Measurements from ENCODE around the gene RNF151.

Gene RNF151

GRCh38 chr16:1976951-1977874, 10.6 kb downstream of the RNF151 start:
- Mint-ChIP-seq H3K9me3 (ENCODE audit: low read depth) (no peaks in the 10 kb centered on the region), H3K27ac (no peak overlapping the region), H3K4me3 (no peak overlapping the region), H3K4me1 (ENCODE audit: low read depth) (peaks cover 10% of the 10 kb centered on the region), H3K36me3 (peaks cover 7% of the 10 kb centered on the region), H3K27me3 (no peaks in the 10 kb centered on the region)

- no peaks in the 10 kb centered on the region for H3K27me3 Mint-ChIP-seq
- H3K36me3 Mint-ChIP-seq = peaks cover 4% of the 10 kb centered on the region
- H3K9me3 Mint-ChIP-seq (ENCODE audit: low read depth) = no peaks in the 10 kb centered on the region
- no peak overlapping the region for H3K4me3 Mint-ChIP-seq
- peaks cover 10% of the 10 kb centered on the region for H3K4me1 Mint-ChIP-seq (ENCODE audit: low read depth)
- no peak overlapping the region for H3K27ac Mint-ChIP-seq
Measured at GRCh38 chr16:1977875-1978268, 11.2 kb downstream of the RNF151 start.

DNA sequence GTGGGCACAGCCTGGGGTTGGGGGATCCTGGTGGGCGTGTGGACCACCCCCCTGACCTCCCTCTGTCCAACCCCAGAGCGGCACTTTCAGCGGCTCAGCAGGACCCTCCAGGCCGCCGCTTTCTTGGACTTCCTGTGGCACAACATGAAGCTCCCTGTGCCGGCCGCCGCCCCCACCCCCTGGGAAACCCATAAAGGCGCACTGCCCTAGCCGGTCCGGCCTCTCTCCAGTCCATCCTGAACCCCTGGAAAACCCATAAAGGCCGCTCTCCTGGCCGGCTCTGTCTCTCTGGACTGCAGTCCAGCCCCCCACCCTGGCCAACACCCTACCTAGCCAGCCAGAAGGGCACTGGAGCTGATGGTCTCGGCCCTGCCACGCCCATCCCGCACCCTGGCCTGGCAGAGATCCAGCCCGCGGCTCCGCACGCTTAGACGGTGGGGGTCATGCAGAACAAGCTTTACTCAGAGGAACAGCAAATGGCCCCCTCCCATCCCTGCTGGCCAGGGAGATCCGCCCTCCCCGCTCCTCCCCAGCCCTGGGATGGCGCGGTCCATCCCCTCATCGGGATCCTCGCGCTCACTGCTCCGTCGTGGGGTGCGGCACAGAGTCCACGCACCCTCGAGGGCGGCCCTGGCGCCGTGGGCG, 11.9 kb downstream of the RNF151 start:
- Mint-ChIP-seq H3K4me1 (ENCODE audit: low read depth) (peaks cover 9% of the 10 kb centered on the region), H3K27me3 (no peaks in the 10 kb centered on the region), H3K4me3 (no peak overlapping the region), H3K9me3 (ENCODE audit: low read depth) (no peaks in the 10 kb centered on the region), H3K27ac (no peak overlapping the region), H3K36me3 (peaks cover 4% of the 10 kb centered on the region)

- no peak overlapping the region for H3K27ac Mint-ChIP-seq
- peaks cover 4% of the 10 kb centered on the region for H3K36me3 Mint-ChIP-seq
- H3K27me3 Mint-ChIP-seq = no peaks in the 10 kb centered on the region
- H3K4me1 Mint-ChIP-seq (ENCODE audit: low read depth) = peaks cover 9% of the 10 kb centered on the region
- H3K9me3 Mint-ChIP-seq (ENCODE audit: low read depth) = no peaks in the 10 kb centered on the region
- H3K4me3 Mint-ChIP-seq = no peak overlapping the region
Measured at GRCh38 chr16:1979271-1980029, 12.8 kb downstream of the RNF151 start.

- Mint-ChIP-seq H3K27me3 (no peaks in the 10 kb centered on the region), H3K36me3 (peaks cover 4% of the 10 kb centered on the region), H3K9me3 (ENCODE audit: low read depth) (no peaks in the 10 kb centered on the region), H3K4me1 (ENCODE audit: low read depth) (peaks cover 12% of the 10 kb centered on the region), H3K4me3 (no peak overlapping the region), H3K27ac (no peak overlapping the region)
Measured at GRCh38 chr16:1980030-1980769, 13.5 kb downstream of the RNF151 start.

DNA sequence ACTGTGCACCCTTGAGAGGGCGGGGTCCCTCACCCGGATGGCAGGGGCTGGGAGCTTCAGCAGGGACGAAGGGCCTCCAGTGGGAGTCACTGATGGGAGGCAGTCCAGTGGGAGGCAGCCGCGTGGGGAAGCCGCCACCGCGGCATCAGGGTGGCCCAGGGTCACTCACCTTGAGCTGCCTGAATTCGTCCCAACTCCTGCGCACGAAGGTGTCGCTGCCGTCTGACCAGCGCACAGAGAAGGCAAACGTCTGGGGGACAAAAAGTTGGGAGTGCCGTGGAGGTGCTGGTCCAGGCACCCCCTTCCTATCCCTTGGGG, 14.1 kb downstream of the RNF151 start:
- H3K36me3 Mint-ChIP-seq = peaks cover 4% of the 10 kb centered on the region
- no peak overlapping the region for H3K27ac Mint-ChIP-seq
- no peaks in the 10 kb centered on the region for H3K9me3 Mint-ChIP-seq (ENCODE audit: low read depth)
- peaks cover 12% of the 10 kb centered on the region for H3K4me1 Mint-ChIP-seq (ENCODE audit: low read depth)
- H3K4me3 Mint-ChIP-seq = no peak overlapping the region
- no peaks in the 10 kb centered on the region for H3K27me3 Mint-ChIP-seq

- no peak within 1 kb of the TSS for H3K27ac Mint-ChIP-seq
- no peaks in the 10 kb centered on the region for H3K36me3 Mint-ChIP-seq
- peak within 1 kb of the TSS; percentile 35 for H3K4me3 Mint-ChIP-seq
- no peaks in the 10 kb centered on the region for H3K9me3 Mint-ChIP-seq (ENCODE audit: low read depth)
- no peaks in the 10 kb centered on the region for H3K27me3 Mint-ChIP-seq
- peaks cover 12% of the 10 kb centered on the region for H3K4me1 Mint-ChIP-seq (ENCODE audit: low read depth)
Measured at GRCh38 chr16:1981398-1981836, 14.8 kb downstream of the RNF151 start, which contains the start of gene NOXO1. Gene NOXO1, minus strand, starts transcription at chr16:1981469. Its CDS starts 290 bp downstream, at chr16:1981179.

DNA sequence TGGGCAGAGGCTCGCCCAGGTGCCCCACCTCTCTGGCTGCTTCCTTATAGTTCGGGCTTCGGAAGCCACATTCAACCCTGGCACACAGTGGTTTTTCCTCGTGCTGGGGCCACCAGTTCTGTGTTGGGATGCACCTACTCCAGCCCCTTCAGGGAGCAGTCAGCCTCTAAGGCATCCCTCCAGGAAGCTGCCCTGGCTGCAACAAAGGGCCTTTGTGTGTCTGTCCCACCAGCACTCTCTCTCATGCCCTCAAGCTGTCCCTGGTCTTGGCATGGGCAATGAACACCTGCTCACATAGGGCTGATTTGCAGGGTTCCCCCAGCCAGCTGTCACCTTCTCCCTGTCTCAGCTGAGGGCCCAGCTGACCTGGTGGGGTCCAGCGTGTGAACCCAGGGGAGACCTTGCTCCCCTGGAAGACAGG, 15.4 kb downstream of the RNF151 start:
- Mint-ChIP-seq H3K36me3 (no peaks in the 10 kb centered on the region), H3K27me3 (no peaks in the 10 kb centered on the region), H3K9me3 (ENCODE audit: low read depth) (no peaks in the 10 kb centered on the region), H3K27ac (no peak overlapping the region), H3K4me3 (peak overlapping the region; percentile 35), H3K4me1 (ENCODE audit: low read depth) (peaks cover 12% of the 10 kb centered on the region)

DNA sequence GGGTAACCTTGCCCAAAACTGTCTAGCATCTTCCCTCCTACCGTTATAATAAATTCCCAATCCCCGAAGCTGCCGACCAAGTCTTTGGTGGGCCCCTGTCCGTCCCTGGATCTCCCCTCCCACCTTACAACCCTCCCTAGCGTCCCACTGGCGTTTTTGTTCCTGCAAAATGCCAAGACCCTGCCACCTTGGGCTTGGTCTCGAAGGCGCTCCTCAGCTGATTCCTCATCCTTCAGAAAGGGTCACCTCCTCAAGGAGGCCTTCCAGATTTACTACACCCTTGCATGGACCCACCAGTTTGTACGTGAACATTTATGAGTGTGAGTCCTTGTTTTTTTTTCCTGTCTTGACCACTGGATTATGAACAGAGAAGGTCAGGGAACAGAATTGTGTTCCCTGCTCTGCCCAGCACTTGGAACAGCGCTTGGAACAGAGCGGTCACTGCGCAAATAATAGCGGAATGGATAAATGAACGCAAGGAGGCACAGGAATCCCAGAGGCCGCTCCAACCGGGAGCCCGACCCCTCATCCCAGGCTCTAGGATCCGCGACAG, 16.4 kb downstream of the RNF151 start:
- no peaks in the 10 kb centered on the region for H3K36me3 Mint-ChIP-seq
- no peaks in the 10 kb centered on the region for H3K9me3 Mint-ChIP-seq (ENCODE audit: low read depth)
- peak overlapping the region; percentile 80 for H3K4me3 Mint-ChIP-seq
- H3K4me1 Mint-ChIP-seq (ENCODE audit: low read depth) = peaks cover 12% of the 10 kb centered on the region
- no peak overlapping the region for H3K27ac Mint-ChIP-seq
- no peaks in the 10 kb centered on the region for H3K27me3 Mint-ChIP-seq

DNA sequence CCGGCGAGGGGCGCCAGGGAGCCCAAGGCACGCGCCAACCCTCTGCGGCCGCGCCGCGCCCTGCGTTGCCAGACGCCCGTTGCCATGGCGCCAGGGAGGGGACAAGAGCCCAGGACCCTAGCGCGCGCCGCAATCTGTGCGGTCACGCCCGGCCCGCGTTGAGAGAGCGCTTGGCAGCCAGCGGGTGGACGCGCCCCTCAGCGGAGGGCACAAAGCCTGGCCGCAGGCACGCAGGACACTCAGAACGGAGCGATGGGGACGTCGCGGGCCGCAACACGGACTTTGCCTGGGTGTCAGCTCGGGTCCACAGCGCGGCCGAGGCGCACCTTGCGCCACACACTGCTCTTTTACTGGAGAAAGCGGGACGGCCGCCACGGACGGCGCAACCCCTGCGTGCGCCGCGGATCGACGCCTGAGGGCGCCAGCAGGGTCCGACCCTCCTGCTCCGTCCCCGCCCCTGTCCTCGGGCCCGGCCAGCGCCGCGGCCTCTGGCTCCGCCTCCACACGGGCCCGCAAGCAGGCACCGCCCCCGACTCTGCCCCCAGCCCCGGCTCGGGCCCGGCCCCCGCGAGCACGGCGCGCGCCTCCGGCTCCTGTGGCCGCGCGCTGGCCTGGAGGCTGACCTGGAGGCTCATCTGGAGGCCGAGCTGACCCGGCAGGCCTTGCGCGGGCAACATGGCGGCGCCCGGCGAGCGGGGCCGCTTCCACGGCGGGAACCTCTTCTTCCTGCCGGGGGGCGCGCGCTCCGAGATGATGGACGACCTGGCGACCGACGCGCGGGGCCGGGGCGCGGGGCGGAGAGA, 17.1 kb downstream of the RNF151 start, which contains the start of gene GFER:
TSS of gene GFER (plus strand) at position 650 of the 803 bp plus-strand sequence. CDS start at position 676, 26 bp downstream.
- Mint-ChIP-seq H3K9me3 (ENCODE audit: low read depth) (no peaks in the 10 kb centered on the region), H3K4me3 (peak within 1 kb of the TSS; percentile 84), H3K27me3 (peaks cover 2% of the 10 kb centered on the region), H3K36me3 (no peaks in the 10 kb centered on the region), H3K27ac (peak within 1 kb of the TSS; percentile 58), H3K4me1 (ENCODE audit: low read depth) (peaks cover 14% of the 10 kb centered on the region)

DNA sequence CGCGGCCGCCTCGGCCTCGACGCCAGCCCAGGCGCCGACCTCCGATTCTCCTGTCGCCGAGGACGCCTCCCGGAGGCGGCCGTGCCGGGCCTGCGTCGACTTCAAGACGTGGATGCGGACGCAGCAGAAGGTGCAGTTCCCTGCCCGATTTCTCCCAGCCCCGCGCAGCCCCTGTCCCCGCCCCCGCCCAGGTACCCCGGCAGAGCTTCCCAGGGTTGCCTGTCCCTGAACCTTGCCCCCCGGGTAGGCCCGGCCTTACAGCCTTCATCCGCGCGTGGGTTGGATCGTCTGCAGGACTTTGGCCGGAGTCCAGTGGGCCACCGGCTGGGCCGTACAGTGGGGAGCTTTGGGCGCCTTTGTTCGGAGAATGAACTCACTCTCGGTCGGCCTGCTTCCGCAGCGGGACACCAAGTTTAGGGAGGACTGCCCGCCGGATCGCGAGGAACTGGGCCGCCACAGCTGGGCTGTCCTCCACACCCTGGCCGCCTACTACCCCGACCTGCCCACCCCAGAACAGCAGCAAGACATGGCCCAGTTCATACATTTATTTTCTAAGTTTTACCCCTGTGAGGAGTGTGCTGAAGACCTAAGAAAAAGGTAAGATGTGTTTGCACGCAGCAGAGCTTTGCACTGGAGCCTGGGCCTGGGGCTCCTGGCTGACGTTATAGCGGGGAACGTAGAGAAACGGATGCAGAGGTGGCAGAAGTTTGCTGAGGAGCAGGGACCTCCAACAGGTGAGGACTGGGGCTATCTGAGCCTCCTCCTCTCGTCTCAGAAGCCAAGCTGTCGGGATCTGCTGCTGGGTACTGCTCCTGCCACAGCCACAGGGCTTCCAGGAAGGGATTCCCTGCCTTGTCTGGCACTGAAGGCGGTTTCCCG, 17.9 kb downstream of the RNF151 start:
- Mint-ChIP-seq H3K27ac (peak overlapping the region; percentile 58), H3K9me3 (ENCODE audit: low read depth) (no peaks in the 10 kb centered on the region), H3K27me3 (peaks cover 5% of the 10 kb centered on the region), H3K4me1 (ENCODE audit: low read depth) (peaks cover 18% of the 10 kb centered on the region), H3K4me3 (peak overlapping the region; percentile 84), H3K36me3 (no peaks in the 10 kb centered on the region)

- Mint-ChIP-seq H3K4me1 (ENCODE audit: low read depth) (peaks cover 18% of the 10 kb centered on the region), H3K9me3 (ENCODE audit: low read depth) (no peaks in the 10 kb centered on the region), H3K4me3 (peak overlapping the region; percentile 84), H3K36me3 (no peaks in the 10 kb centered on the region), H3K27me3 (peaks cover 5% of the 10 kb centered on the region), H3K27ac (no peak overlapping the region)
Measured at GRCh38 chr16:1985466-1986150, 19.0 kb downstream of the RNF151 start.
